Kidney (tissue), 14 donors: ENCODE results near the gene HINFP. TPM values are rescaled to one million over a fixed set of nuclear protein-coding genes. Genes with fewer than 3 reads are reported as not detected.
A peak's percentile ranks its signal among the peaks of the same experiment; 100 is the strongest.

Experiments
- DNase-seq, 5 donors: peaks; one replicate each; pipeline ENCODE4 v3.0.0-alpha.2; 2013 to 2020
- FAIRE-seq: peaks from 2 replicates; lab custom pipeline; 2012; peaks lifted over from hg19 to GRCh38; lab: Jason Lieb, UNC
- H3K27ac ChIP-seq, 2 donors: one replicate each; pipeline ENCODE4 v1.7.0; 2013; ENCODE audit warnings: low read depth in 2 of 2, low read length in 2 of 2, inconsistent platforms in 1 of 2
- H3K27me3 ChIP-seq: one replicate; pipeline ENCODE4 v1.7.1; 2013; ENCODE audit warnings: low read length, inconsistent platforms; ENCODE audit not compliant: control insufficient read depth, insufficient read depth
- H3K36me3 ChIP-seq, 3 donors: one replicate each; pipeline versions ENCODE4 v1.7.0 to v1.7.1; 2013; ENCODE audit warnings: low read length in 3 of 3, control low read depth in 1 of 3, inconsistent platforms in 1 of 3; ENCODE audit not compliant: insufficient read depth in 3 of 3, control insufficient read depth in 2 of 3
- H3K4me1 ChIP-seq, 3 donors: one replicate each; pipeline versions ENCODE4 v1.7.0 to v1.7.1; 2013; ENCODE audit warnings: low read length in 3 of 3, inconsistent platforms in 1 of 3, low read depth in 1 of 3; ENCODE audit not compliant: control insufficient read depth in 2 of 3, insufficient read depth in 2 of 3
- H3K4me3 ChIP-seq, 3 donors: one replicate each; pipeline versions ENCODE4 v1.7.0 to v1.8.1; 2013; ENCODE audit warnings: low read length in 3 of 3, control low read depth in 1 of 3, inconsistent platforms in 1 of 3
- H3K9ac ChIP-seq, 3 donors: one replicate each; pipeline versions ENCODE4 v1.7.0 to v1.7.1; 2013; ENCODE audit warnings: low read length in 3 of 3, control low read depth in 1 of 3, inconsistent platforms in 1 of 3
- H3K9me3 ChIP-seq, 3 donors: one replicate each; pipeline versions ENCODE4 v1.7.0 to v1.7.1; 2013; ENCODE audit warnings: low read length in 3 of 3, control low read depth in 1 of 3, inconsistent platforms in 1 of 3; ENCODE audit not compliant: control insufficient read depth in 2 of 3, insufficient read depth in 1 of 3
- intact Hi-C: fragments of 100-400 bp; cut with DNase I; formaldehyde crosslinking; loops from one replicate; pipeline ENCODE4 v1.11.1; 2022
- polyA plus RNA-seq: library from polyadenylated mRNA; stranded (reverse); fragments of 350-450 nt; fragmentation: Illumina TruSeq; extraction: RNeasy Lipid Tissue Mini Kit (QIAGEN cat#74804); gene quantifications from one replicate; pipeline ENCODE4 v1.2.3, GENCODE V29; 2014; ENCODE audit warnings: low read depth, low replicate concordance; ENCODE audit not compliant: insufficient read depth
- total RNA-seq: library from RNA; stranded (reverse); fragmentation: NEBNext Ultra II Directional; extraction: Animal tissue kit (Norgen Biotek cat#: 25700); gene quantifications from one replicate; pipeline ENCODE4 v1.2.1, GENCODE V29; 2021
- TF ChIP-seq, protein P1 (sequence below): IDR thresholded peaks from 3 replicates; pipeline ENCODE4 v1.5.1; 2012; ENCODE audit warnings: mild to moderate bottlenecking, moderate library complexity, borderline replicate concordance; ENCODE audit not compliant: insufficient read depth; ENCODE audit errors: extremely low read depth
- donor health status: control.
- donor health status: control.
- donor health status: control.
- donor health status: control.
- donor health status: control.
- donor health status: DM: yes; HTN: yes; CAD: no.
- donor health status: Normal renal cell carcinoma (clear cell type).

Gene HINFP
- total and polyA plus RNA-seq, 2 donors from 2014 or later: 14.5 to 29.1 TPM

- no peak for DNase-seq
- Histone ChIP-seq H3K4me3 (no peak overlapping the region), H3K4me1 (peaks cover 0 to 3% (median 0%) of the 10 kb centered on the region in 3 donors), H3K27ac (no peak overlapping the region), H3K9me3 (no peaks in the 10 kb centered on the region), H3K9ac (no peak overlapping the region), H3K36me3 (no peaks in the 10 kb centered on the region), H3K27me3 (peaks cover 2% of the 10 kb centered on the region)
- intact Hi-C loops: no loop called here
- FAIRE-seq: no peak
- TF ChIP-seq, protein P1, sequence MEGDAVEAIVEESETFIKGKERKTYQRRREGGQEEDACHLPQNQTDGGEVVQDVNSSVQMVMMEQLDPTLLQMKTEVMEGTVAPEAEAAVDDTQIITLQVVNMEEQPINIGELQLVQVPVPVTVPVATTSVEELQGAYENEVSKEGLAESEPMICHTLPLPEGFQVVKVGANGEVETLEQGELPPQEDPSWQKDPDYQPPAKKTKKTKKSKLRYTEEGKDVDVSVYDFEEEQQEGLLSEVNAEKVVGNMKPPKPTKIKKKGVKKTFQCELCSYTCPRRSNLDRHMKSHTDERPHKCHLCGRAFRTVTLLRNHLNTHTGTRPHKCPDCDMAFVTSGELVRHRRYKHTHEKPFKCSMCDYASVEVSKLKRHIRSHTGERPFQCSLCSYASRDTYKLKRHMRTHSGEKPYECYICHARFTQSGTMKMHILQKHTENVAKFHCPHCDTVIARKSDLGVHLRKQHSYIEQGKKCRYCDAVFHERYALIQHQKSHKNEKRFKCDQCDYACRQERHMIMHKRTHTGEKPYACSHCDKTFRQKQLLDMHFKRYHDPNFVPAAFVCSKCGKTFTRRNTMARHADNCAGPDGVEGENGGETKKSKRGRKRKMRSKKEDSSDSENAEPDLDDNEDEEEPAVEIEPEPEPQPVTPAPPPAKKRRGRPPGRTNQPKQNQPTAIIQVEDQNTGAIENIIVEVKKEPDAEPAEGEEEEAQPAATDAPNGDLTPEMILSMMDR: no peak
Observed at GRCh38 chr11:119145551-119145950, 24.2 kb downstream of the HINFP start.

DNA sequence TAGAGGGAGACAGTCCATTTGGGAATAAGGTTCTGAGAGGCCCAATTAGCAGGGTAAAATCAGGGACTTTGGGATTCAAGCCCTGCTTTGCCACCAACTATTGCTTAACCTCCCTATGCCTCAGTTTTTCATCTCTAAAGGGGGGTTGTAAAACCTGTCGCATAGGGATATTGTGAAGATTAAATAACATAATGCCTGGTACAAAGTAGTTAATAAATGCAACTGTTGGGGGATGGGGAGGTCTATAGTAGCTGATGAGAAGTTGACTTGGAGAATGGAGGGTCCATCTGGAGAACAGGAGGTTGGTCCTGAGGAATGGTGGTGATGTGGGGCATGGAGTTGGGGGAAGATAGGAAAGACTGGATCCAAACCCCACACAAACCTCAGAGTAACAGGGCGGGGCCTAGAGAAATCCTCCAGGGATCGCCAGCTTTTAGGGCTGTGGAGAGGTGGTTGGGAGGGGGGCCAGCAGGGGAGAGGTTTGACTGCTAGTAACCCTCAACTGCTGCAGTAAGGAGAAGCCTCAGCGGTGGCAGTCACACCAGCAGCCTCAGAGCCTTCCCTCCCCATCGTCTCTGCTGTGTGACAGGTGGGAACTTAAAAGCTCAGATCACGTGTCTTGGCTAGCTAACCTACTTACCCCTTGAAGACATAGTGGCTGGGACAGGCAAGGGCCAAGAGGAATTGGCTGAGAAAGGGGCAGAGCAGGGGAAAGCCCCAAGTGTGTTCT, 26.4 kb downstream of the HINFP start:
- no peak overlapping the region for H3K9ac ChIP-seq
- H3K27me3 ChIP-seq: peaks cover 2% of the 10 kb centered on the region
- intact Hi-C loops: no loop called here
- FAIRE-seq (no peak), DNase-seq (no peak)
- no peak overlapping the region for H3K27ac ChIP-seq
- H3K4me3 ChIP-seq: no peak overlapping the region
- no peaks in the 10 kb centered on the region for H3K9me3 ChIP-seq
- no peaks in the 10 kb centered on the region for H3K36me3 ChIP-seq
- peaks cover 0 to 3% (median 0%) of the 10 kb centered on the region in 3 donors for H3K4me1 ChIP-seq
- TF ChIP-seq, protein P1: no peak

DNA sequence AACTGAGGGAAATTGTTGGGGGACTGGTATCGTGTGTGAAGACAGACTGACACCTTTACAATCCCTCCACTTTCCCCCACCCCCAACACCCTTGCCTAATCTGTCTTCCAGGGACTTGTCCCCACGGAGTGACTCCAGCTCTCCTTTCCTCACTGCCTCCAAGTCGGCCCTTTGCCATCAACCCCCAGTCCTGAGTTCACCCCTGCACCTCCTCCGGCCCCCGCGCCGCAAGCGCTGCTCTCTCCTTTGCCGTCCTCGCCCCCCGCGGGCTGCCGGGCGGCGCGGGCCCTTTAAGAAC, 27.3 kb downstream of the HINFP start:
- Histone ChIP-seq H3K4me3 (peak overlapping the region in 2 of 3 donors; percentile 52), H3K27me3 (peaks cover 2% of the 10 kb centered on the region), H3K9ac (peak overlapping the region in 1 of 3 donors; percentile 23), H3K9me3 (no peaks in the 10 kb centered on the region), H3K4me1 (peaks cover 0 to 3% (median 0%) of the 10 kb centered on the region in 3 donors), H3K36me3 (no peaks in the 10 kb centered on the region), H3K27ac (no peak overlapping the region)
- TF ChIP-seq, protein P1: no peak
- no peak for FAIRE-seq
- peak in 1 of 5 donors; percentile 51 for DNase-seq
- intact Hi-C loops: no loop called here
